HFFc6 (cell line): Measurements from ENCODE around the gene H2BW2. TPM values are rescaled to one million over a fixed set of nuclear protein-coding genes. Genes with fewer than 3 reads are reported as not detected.
"Not testable (repeated sequence)": the region's sequence is repeated elsewhere in the genome, so short reads cannot be mapped to it uniquely, and the experiment has no call there.

ENCODE experiments used
- DNase-seq: peaks from one replicate; pipeline ENCODE4 v3.0.0-alpha.2; 2018
- H3K27ac Mint-ChIP-seq: 2 replicates; pipeline ENCODE4 v1.8.0; 2020; ENCODE audit warnings: mild to moderate bottlenecking, mixed read lengths
- H3K27me3 Mint-ChIP-seq: 2 replicates; pipeline ENCODE4 v1.8.0; 2021; ENCODE audit warnings: mild to moderate bottlenecking, moderate library complexity, mixed read lengths; ENCODE audit not compliant: insufficient read depth
- H3K36me3 Mint-ChIP-seq: 2 replicates; pipeline ENCODE4 v1.8.0; 2021; ENCODE audit warnings: low read depth, mixed read lengths
- H3K4me1 Mint-ChIP-seq: 2 replicates; pipeline ENCODE4 v1.8.0; 2020; ENCODE audit warnings: low read depth, mixed read lengths
- H3K4me3 Mint-ChIP-seq: 2 replicates; pipeline ENCODE4 v1.8.0; 2020; ENCODE audit warnings: mild to moderate bottlenecking, moderate library complexity, mixed read lengths
- H3K9me3 Mint-ChIP-seq: 2 replicates; pipeline ENCODE4 v1.8.0; 2020; ENCODE audit warnings: mild to moderate bottlenecking, mixed read lengths
- long read RNA-seq: library from polyadenylated mRNA; unstranded; transcript quantifications from one replicate; pipeline ENCODE4 v2.0.0, GENCODE V29; 2019
- total RNA-seq, 6 experiments: library from RNA; stranded (reverse); fragmentation: NEBNext Ultra II Directional; extraction: Animal tissue kit (Norgen Biotek cat#: 25700); gene quantifications; 2 replicates in 1 of 6; 3 replicates in 5 of 6; pipeline ENCODE4 v1.2.3, GENCODE V29; 2021
- TF ChIP-seq, protein P1 (sequence below): fragments of 200-600 bp; sonication (generic); IDR thresholded peaks from 2 replicates; pipeline ENCODE4 v1.5.0; 2021; ENCODE audit warnings: antibody characterized with exemption, mild to moderate bottlenecking

The H2BW2 gene
- not detected for total RNA-seq
- long read RNA-seq, result 0 reads

- Mint-ChIP-seq H3K4me3 (no peak within 1 kb of the TSS), H3K36me3 (no peaks in the 10 kb centered on the region), H3K9me3 (no peaks in the 10 kb centered on the region)
These were observed at the start of gene H2BW2 for GRCh38 chrX:104039689-104040505. H2BW2 (plus strand) TSS chrX:104039956; CDS start chrX:104039995, 39 bp downstream.

GRCh38 chrX:103999234-103999633 lies 40.5 kb upstream of the H2BW2 start:
- TF ChIP-seq, protein P1, sequence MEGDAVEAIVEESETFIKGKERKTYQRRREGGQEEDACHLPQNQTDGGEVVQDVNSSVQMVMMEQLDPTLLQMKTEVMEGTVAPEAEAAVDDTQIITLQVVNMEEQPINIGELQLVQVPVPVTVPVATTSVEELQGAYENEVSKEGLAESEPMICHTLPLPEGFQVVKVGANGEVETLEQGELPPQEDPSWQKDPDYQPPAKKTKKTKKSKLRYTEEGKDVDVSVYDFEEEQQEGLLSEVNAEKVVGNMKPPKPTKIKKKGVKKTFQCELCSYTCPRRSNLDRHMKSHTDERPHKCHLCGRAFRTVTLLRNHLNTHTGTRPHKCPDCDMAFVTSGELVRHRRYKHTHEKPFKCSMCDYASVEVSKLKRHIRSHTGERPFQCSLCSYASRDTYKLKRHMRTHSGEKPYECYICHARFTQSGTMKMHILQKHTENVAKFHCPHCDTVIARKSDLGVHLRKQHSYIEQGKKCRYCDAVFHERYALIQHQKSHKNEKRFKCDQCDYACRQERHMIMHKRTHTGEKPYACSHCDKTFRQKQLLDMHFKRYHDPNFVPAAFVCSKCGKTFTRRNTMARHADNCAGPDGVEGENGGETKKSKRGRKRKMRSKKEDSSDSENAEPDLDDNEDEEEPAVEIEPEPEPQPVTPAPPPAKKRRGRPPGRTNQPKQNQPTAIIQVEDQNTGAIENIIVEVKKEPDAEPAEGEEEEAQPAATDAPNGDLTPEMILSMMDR, result no peak
- no peak overlapping the region for H3K4me3 Mint-ChIP-seq
- no peak overlapping the region for H3K27ac Mint-ChIP-seq
- no peak for DNase-seq
- no peaks in the 10 kb centered on the region for H3K4me1 Mint-ChIP-seq
- H3K27me3 Mint-ChIP-seq, result peaks cover 11% of the 10 kb centered on the region
- no peaks in the 10 kb centered on the region for H3K36me3 Mint-ChIP-seq
- no peaks in the 10 kb centered on the region for H3K9me3 Mint-ChIP-seq

More at GRCh38 chrX:104039689-104040505, at the start of gene H2BW2:
- TF ChIP-seq, protein P1, result no peak
- Mint-ChIP-seq H3K4me1 (no peaks in the 10 kb centered on the region), H3K27me3 (peaks cover 19% of the 10 kb centered on the region), H3K27ac (no peak within 1 kb of the TSS)
- no peak for DNase-seq

GRCh38 chrX:104008831-104009230 lies 30.9 kb upstream of the H2BW2 start:
- Mint-ChIP-seq H3K9me3 (no peaks in the 10 kb centered on the region), H3K36me3 (no peaks in the 10 kb centered on the region), H3K27me3 (peaks cover 14% of the 10 kb centered on the region), H3K4me1 (no peaks in the 10 kb centered on the region), H3K27ac (no peak overlapping the region), H3K4me3 (no peak overlapping the region)
- TF ChIP-seq, protein P1, result no peak
- no peak for DNase-seq

GRCh38 chrX:104013158-104013557 lies 26.6 kb upstream of the H2BW2 start:
- Mint-ChIP-seq H3K27me3 (peaks cover 22% of the 10 kb centered on the region), H3K27ac (no peak overlapping the region), H3K36me3 (no peaks in the 10 kb centered on the region), H3K4me3 (no peak overlapping the region), H3K9me3 (no peaks in the 10 kb centered on the region), H3K4me1 (no peaks in the 10 kb centered on the region)
- DNase-seq, result no peak
- TF ChIP-seq, protein P1, result no peak

GRCh38 chrX:104013606-104014005 lies 26.1 kb upstream of the H2BW2 start, which contains the start of gene H2BW1:
H2BW1 (minus strand) TSS chrX:104013708; CDS start chrX:104013576, 132 bp downstream.
- no peak for DNase-seq
- Mint-ChIP-seq H3K27me3 (peaks cover 23% of the 10 kb centered on the region), H3K4me3 (no peak within 1 kb of the TSS), H3K9me3 (no peaks in the 10 kb centered on the region), H3K36me3 (no peaks in the 10 kb centered on the region), H3K27ac (no peak within 1 kb of the TSS), H3K4me1 (no peaks in the 10 kb centered on the region)
- TF ChIP-seq, protein P1, result no peak

DNA sequence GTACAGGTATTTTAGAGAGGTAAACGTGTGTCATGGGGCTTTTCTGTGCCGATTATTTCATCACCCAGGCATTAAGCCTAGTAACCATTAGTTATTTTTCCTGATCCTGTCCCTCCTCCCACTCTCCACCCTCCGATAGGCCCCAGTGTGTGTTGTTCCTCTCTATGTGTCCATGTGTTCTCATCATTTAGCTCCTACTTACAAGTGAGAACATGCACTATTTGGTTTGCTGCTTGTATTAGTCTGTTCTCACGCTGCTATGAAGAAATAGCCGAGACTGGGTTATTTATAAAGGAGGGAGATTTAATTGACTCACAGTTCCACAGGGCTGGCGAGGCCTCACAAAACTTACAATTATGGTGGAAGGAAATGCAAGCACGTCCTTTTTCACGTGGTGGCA lies 24.2 kb upstream of the H2BW2 start:
- not testable (repeated sequence) for H3K36me3 Mint-ChIP-seq, H3K27ac Mint-ChIP-seq, H3K4me1 Mint-ChIP-seq, H3K4me3 Mint-ChIP-seq, DNase-seq, H3K9me3 Mint-ChIP-seq
- peaks cover 23% of the 10 kb centered on the region for H3K27me3 Mint-ChIP-seq
